22Rv1 (cell line): ENCODE data around the gene APOF.

Experiments used
- H3K27ac ChIP-seq: fragments of 450-650 bp; 2 replicates; pipeline ENCODE4 v1.5.1; 2017
- CTCF ChIP-seq: fragments of 450-650 bp; IDR thresholded peaks from 2 replicates; pipeline ENCODE4 v1.5.1; 2017; ENCODE audit warnings: mild to moderate bottlenecking
- ZFX ChIP-seq: fragments of 450-650 bp; IDR thresholded peaks from 2 replicates; pipeline ENCODE4 v1.6.1; 2017; ENCODE audit warnings: antibody characterized with exemption, borderline replicate concordance

APOF gene

GRCh38 chr12:56321027-56321426 is 41.6 kb downstream of the APOF start:
- H3K27ac ChIP-seq = no peak overlapping the region
- TF ChIP-seq CTCF (no peak), ZFX (no peak)

- TF ChIP-seq CTCF (peak; percentile 34), ZFX (no peak)
- H3K27ac ChIP-seq = peak overlapping the region; percentile 96; the same call in 1 of the 2 replicates
Measured at GRCh38 chr12:56317675-56318074, 45.0 kb downstream of the APOF start.

- H3K27ac ChIP-seq = peak within 1 kb of the TSS; percentile 96
- TF ChIP-seq CTCF (peak; percentile 33; the same call in 1 of the 2 replicates), ZFX (no peak)
Measured at GRCh38 chr12:56315622-56316473, 46.8 kb downstream of the APOF start, which contains the start of gene CNPY2. Gene CNPY2 (minus strand): TSS chr12:56315988. CDS start chr12:56315217, 771 bp downstream.

- H3K27ac ChIP-seq = peak overlapping the region; percentile 96
- no peak for TF ChIP-seq CTCF
- TF ChIP-seq ZFX = no peak
Measured at GRCh38 chr12:56315249-56315621, 47.4 kb downstream of the APOF start.

- TF ChIP-seq ZFX (no peak), CTCF (no peak)
- no peak overlapping the region for H3K27ac ChIP-seq
Measured at GRCh38 chr12:56311003-56311402, 51.7 kb downstream of the APOF start.
